ENCODE measurements around the gene SCP2D1. TPM values are rescaled to one million over a fixed set of nuclear protein-coding genes. Genes with fewer than 3 reads are reported as not detected.

The SCP2D1 gene
- total and polyA plus RNA-seq, 2 experiments from 2014 or later, result not detected

DNA sequence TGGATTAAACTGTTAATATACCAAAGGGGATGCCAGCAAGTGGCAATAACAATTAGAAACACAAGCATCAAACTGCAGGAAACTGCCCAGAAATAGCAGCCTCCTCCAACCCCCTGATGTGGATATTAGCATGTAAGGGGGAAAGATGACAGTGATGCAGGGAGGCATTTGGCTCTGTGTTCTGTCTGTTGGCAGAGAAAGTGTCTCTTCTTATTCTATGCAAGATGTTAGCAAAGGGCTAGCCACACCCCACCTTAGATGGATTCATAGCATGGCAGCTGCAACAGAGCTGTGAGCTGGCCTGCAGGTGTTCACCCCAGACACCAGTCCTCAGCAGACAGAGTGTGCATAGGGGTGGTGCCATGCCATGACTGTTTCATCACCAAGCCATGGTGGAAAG, 38.0 kb downstream of the SCP2D1 start (continued):
- TF ChIP-seq REST (IDR thresholded peaks at IDR 0.05; ENCODE audit: unreplicated experiment) (no peak), ZNF114 (CRISPR knock-in tag; IDR thresholded peaks at IDR 0.05) (no peak), JUNB (IDR thresholded peaks at IDR 0.05; ENCODE audit: unreplicated experiment) (no peak), ZNF331 (CRISPR knock-in tag; IDR thresholded peaks at IDR 0.05; ENCODE audit: low read depth) (no peak), NANOG (IDR thresholded peaks at IDR 0.05; ENCODE audit: borderline replicate concordance) (no peak), EZH2 (IDR thresholded peaks at IDR 0.05; ENCODE audit: low read depth, unreplicated experiment) (no peak)
- TF ChIP-seq, protein P1, sequence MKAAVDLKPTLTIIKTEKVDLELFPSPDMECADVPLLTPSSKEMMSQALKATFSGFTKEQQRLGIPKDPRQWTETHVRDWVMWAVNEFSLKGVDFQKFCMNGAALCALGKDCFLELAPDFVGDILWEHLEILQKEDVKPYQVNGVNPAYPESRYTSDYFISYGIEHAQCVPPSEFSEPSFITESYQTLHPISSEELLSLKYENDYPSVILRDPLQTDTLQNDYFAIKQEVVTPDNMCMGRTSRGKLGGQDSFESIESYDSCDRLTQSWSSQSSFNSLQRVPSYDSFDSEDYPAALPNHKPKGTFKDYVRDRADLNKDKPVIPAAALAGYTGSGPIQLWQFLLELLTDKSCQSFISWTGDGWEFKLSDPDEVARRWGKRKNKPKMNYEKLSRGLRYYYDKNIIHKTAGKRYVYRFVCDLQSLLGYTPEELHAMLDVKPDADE (IDR thresholded peaks at IDR 0.05), result no peak

- H2AFZ ChIP-seq, result no peak overlapping the region
- no peak for ATAC-seq
- TF ChIP-seq, protein P2, sequence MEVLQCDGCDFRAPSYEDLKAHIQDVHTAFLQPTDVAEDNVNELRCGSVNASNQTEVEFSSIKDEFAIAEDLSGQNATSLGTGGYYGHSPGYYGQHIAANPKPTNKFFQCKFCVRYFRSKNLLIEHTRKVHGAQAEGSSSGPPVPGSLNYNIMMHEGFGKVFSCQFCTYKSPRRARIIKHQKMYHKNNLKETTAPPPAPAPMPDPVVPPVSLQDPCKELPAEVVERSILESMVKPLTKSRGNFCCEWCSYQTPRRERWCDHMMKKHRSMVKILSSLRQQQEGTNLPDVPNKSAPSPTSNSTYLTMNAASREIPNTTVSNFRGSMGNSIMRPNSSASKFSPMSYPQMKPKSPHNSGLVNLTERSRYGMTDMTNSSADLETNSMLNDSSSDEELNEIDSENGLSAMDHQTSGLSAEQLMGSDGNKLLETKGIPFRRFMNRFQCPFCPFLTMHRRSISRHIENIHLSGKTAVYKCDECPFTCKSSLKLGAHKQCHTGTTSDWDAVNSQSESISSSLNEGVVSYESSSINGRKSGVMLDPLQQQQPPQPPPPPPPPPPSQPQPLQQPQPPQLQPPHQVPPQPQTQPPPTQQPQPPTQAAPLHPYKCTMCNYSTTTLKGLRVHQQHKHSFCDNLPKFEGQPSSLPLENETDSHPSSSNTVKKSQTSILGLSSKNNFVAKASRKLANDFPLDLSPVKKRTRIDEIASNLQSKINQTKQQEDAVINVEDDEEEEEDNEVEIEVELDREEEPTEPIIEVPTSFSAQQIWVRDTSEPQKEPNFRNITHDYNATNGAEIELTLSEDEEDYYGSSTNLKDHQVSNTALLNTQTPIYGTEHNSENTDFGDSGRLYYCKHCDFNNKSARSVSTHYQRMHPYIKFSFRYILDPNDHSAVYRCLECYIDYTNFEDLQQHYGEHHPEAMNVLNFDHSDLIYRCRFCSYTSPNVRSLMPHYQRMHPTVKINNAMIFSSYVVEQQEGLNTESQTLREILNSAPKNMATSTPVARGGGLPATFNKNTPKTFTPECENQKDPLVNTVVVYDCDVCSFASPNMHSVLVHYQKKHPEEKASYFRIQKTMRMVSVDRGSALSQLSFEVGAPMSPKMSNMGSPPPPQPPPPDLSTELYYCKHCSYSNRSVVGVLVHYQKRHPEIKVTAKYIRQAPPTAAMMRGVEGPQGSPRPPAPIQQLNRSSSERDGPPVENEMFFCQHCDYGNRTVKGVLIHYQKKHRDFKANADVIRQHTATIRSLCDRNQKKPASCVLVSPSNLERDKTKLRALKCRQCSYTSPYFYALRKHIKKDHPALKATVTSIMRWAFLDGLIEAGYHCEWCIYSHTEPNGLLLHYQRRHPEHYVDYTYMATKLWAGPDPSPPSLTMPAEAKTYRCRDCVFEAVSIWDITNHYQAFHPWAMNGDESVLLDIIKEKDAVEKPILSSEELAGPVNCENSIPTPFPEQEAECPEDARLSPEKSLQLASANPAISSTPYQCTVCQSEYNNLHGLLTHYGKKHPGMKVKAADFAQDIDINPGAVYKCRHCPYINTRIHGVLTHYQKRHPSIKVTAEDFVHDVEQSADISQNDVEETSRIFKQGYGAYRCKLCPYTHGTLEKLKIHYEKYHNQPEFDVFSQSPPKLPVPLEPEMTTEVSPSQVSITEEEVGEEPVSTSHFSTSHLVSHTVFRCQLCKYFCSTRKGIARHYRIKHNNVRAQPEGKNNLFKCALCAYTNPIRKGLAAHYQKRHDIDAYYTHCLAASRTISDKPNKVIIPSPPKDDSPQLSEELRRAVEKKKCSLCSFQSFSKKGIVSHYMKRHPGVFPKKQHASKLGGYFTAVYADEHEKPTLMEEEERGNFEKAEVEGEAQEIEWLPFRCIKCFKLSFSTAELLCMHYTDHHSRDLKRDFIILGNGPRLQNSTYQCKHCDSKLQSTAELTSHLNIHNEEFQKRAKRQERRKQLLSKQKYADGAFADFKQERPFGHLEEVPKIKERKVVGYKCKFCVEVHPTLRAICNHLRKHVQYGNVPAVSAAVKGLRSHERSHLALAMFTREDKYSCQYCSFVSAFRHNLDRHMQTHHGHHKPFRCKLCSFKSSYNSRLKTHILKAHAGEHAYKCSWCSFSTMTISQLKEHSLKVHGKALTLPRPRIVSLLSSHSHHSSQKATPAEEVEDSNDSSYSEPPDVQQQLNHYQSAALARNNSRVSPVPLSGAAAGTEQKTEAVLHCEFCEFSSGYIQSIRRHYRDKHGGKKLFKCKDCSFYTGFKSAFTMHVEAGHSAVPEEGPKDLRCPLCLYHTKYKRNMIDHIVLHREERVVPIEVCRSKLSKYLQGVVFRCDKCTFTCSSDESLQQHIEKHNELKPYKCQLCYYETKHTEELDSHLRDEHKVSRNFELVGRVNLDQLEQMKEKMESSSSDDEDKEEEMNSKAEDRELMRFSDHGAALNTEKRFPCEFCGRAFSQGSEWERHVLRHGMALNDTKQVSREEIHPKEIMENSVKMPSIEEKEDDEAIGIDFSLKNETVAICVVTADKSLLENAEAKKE (CRISPR knock-in tag; IDR thresholded peaks at IDR 0.05), result no peak
- TF ChIP-seq ZNF114 (CRISPR knock-in tag; IDR thresholded peaks at IDR 0.05) (no peak), EZH2 (IDR thresholded peaks at IDR 0.05; ENCODE audit: low read depth, unreplicated experiment) (no peak), POLR2AphosphoS5 (IDR thresholded peaks at IDR 0.05; ENCODE audit: low read depth) (no peak), REST (IDR thresholded peaks at IDR 0.05; ENCODE audit: unreplicated experiment) (no peak), STAT1 (IDR thresholded peaks at IDR 0.05; ENCODE audit: unreplicated experiment) (no peak)
Measured at GRCh38 chr20:18852318-18852717, 38.7 kb downstream of the SCP2D1 start.

More at GRCh38 chr20:18852318-18852717, 38.7 kb downstream of the SCP2D1 start:
- Histone ChIP-seq H3K9me2 (ENCODE audit: insufficient read depth) (0 out of 2 replicates have a peak, but pooled peaks cover 5% of the 10 kb centered on the region), H3K4me2 (no peak overlapping the region), H3K4me1 (ENCODE audit: insufficient read depth) (0 out of 2 replicates have a peak, but pooled peaks cover 3% of the 10 kb centered on the region), H3K27me3 (ENCODE audit: insufficient read depth) (peaks cover 35% of the 10 kb centered on the region), H4K20me1 (replicated peaks; ENCODE audit: insufficient read depth) (no peaks in the 10 kb centered on the region; the same call in 1 of the 2 replicates), H3K36me3 (ENCODE audit: insufficient read depth) (no peaks in the 10 kb centered on the region), H3F3A (replicated peaks; ENCODE audit: low read depth) (no peaks in the 10 kb centered on the region), H3K79me2 (replicated peaks; ENCODE audit: insufficient read depth) (no peaks in the 10 kb centered on the region), H3K4me3 (no peak overlapping the region), H3K27ac (ENCODE audit: low read depth) (no peak overlapping the region)
- Mint-ChIP-seq H3K9me3 (no peaks in the 10 kb centered on the region; the same call in 2 of the 3 replicates), H3K36me3 (ENCODE audit: low read depth) (no peaks in the 10 kb centered on the region), H3K4me3 (no peak overlapping the region), H3K27me3 (ENCODE audit: insufficient read depth, low read depth, poor library complexity) (peaks cover 28% of the 10 kb centered on the region), H3K27ac (no peak overlapping the region), H3K4me1 (peaks cover 15% of the 10 kb centered on the region)
- no peak for DNase-seq (ENCODE audit: low spot score)

Measured in GM23338 (cell line).